ENCODE measurements around the gene CNNM3.

GRCh38 chr2:96799623-96799935, 16.5 kb upstream of the CNNM3 start:
- no peak for TF ChIP-seq CTCF (IDR thresholded peaks at IDR 0.05)
- no peak for TF ChIP-seq POLR2A (IDR thresholded peaks at IDR 0.05)

All from lower leg skin (tissue), 3 donors.